ENCODE data around the gene JAG1. TPM values are rescaled to one million over a fixed set of nuclear protein-coding genes. Genes with fewer than 3 reads are reported as not detected.

Gene JAG1
- total and polyA plus RNA-seq, 2 donors from 2014 or later, result 18.0 to 132 TPM

DNA sequence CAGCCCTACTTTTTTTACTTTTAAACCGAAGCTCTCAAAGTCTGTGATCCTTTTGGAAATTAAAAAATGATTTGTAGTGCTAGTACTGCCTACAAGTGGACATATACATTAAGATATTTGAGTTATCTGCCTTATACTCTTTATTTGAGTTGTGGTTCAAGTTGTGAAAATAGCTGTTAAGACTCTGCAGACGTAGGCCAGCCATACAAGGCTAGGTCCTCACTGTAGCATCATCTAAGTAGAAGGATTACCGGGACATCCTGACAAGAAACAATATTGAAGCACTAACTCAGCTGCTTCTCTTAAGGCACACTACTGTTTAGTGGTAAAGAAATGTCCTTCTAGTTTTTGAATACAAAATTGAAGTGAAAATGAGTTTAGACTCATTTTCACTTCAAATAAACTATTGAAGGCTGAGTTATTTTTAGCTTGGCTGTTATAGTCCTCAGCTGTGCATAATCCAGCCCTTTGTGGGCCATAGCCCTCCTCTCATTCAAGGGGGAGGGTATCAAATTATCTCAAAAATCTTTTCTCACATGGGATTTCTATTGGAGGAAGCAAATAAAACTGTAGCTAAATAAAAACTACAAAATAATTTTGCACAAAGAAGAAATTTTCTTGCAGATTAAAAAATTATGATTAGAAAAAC lies 68.1 kb downstream of the JAG1 start:
- peaks cover 0 to 4% (median 0%) of the 10 kb centered on the region in 3 donors for H3K36me3 ChIP-seq (ENCODE audit: control insufficient read depth in 2 of 3, insufficient read depth in 3 of 3, low read length in 3 of 3)
- DNase-seq, result no peak
- H3K9me3 ChIP-seq (ENCODE audit: control insufficient read depth in 2 of 3, insufficient read depth in 1 of 3, low read length in 3 of 3), result no peaks in the 10 kb centered on the region
- peak overlapping the region in 1 of 2 donors; percentile 26 for H3K27ac ChIP-seq (ENCODE audit: low read depth in 2 of 2, low read length in 2 of 2)
- intact Hi-C loops (cut with DNase I), result no loop called here
- H3K4me3 ChIP-seq (ENCODE audit: low read length in 3 of 3), result no peak overlapping the region
- no peaks in the 10 kb centered on the region for H3K4me1 ChIP-seq (ENCODE audit: control insufficient read depth in 2 of 3, insufficient read depth in 2 of 3, low read depth in 1 of 3, low read length in 3 of 3)
- FAIRE-seq, result no peak
- TF ChIP-seq, protein P1, sequence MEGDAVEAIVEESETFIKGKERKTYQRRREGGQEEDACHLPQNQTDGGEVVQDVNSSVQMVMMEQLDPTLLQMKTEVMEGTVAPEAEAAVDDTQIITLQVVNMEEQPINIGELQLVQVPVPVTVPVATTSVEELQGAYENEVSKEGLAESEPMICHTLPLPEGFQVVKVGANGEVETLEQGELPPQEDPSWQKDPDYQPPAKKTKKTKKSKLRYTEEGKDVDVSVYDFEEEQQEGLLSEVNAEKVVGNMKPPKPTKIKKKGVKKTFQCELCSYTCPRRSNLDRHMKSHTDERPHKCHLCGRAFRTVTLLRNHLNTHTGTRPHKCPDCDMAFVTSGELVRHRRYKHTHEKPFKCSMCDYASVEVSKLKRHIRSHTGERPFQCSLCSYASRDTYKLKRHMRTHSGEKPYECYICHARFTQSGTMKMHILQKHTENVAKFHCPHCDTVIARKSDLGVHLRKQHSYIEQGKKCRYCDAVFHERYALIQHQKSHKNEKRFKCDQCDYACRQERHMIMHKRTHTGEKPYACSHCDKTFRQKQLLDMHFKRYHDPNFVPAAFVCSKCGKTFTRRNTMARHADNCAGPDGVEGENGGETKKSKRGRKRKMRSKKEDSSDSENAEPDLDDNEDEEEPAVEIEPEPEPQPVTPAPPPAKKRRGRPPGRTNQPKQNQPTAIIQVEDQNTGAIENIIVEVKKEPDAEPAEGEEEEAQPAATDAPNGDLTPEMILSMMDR (IDR thresholded peaks at IDR 0.05; ENCODE audit: borderline replicate concordance, extremely low read depth, insufficient read depth), result no peak
- no peaks in the 10 kb centered on the region for H3K27me3 ChIP-seq (ENCODE audit: control insufficient read depth, insufficient read depth, low read length)
- H3K9ac ChIP-seq (ENCODE audit: low read length in 3 of 3), result no peak overlapping the region

DNA sequence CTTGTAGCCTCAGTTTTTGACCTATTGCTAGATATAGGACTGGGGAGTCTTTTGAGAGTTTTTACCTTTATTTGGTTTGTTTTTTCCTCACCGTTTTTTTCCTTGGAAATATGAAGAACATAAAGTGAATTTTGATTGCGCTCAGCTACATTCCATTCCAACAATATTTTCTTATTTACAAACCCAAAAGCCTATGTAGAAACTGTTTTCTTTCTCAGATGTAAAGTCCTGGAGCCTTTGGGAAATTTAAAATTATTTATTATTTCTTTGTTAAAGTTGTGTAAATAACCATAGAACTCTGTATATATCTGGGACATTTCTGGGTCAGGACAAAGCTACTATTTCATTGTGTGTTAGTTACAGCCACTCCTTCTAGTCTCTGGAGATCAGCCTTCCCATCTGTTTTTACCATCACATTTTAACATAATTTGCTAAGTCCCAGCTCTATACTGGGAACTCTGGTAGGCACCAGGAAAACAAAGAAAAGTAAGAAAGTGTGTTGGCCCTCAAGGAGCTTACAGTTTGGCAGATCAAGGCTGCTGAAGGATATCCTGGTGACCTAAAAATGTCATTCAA lies 68.8 kb downstream of the JAG1 start:
- DNase-seq (no peak), FAIRE-seq (no peak)
- TF ChIP-seq, protein P1 (IDR thresholded peaks at IDR 0.05; ENCODE audit: borderline replicate concordance, extremely low read depth, insufficient read depth), result no peak
- Histone ChIP-seq H3K9me3 (ENCODE audit: control insufficient read depth in 2 of 3, insufficient read depth in 1 of 3, low read length in 3 of 3) (no peaks in the 10 kb centered on the region), H3K4me1 (ENCODE audit: control insufficient read depth in 2 of 3, insufficient read depth in 2 of 3, low read depth in 1 of 3, low read length in 3 of 3) (no peaks in the 10 kb centered on the region), H3K4me3 (ENCODE audit: low read length in 3 of 3) (no peak overlapping the region), H3K27me3 (ENCODE audit: control insufficient read depth, insufficient read depth, low read length) (no peaks in the 10 kb centered on the region), H3K27ac (ENCODE audit: low read depth in 2 of 2, low read length in 2 of 2) (peak overlapping the region in 1 of 2 donors; percentile 51), H3K36me3 (ENCODE audit: control insufficient read depth in 2 of 3, insufficient read depth in 3 of 3, low read length in 3 of 3) (peaks cover 0 to 4% (median 0%) of the 10 kb centered on the region in 3 donors), H3K9ac (ENCODE audit: low read length in 3 of 3) (no peak overlapping the region)
- intact Hi-C loops (cut with DNase I), result no loop called here

DNA sequence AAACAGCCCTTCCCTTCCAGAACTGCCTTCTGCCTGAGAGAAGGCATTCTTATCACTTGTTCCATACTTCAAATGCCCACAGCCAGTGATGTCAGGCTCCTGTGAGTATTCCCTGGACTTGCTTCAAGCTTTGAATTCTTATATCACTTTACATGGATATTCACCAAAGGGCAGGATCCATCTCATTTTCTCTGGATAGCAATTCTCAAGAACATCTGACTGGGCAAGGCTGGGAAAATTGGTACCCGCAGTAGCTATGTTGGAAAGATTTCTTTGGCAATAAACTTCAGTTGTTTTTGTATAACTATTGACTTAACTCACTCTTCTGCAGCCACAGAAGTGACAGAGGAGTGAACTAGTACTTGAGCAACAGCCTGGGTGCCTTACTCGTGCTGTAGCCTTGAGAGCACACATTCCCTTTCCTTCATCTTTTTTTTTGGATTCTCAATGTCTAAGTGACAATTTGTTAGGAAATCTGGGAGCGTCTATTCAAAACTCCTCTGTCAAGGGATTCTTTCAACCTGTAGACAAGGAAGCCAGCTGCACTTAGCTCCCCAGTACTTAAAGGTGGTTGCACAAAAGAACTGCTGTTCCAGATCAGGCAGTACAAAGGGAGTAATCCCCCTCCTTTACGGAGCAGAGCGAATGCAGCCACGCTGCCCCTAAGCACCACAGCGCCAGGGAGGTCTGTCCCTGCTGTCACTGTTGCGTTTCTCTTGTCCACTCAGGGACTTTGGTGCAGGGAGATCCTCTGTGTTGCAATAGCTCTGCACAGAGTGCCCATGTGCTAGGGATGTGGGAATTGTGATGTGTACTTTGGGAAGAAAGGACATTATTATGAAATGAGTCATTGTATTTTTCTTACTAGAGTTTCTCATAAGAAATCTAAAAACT lies 69.6 kb downstream of the JAG1 start:
- intact Hi-C loops (cut with DNase I), result no loop called here
- FAIRE-seq (no peak), DNase-seq (peak in 1 of 5 donors; percentile 88)
- H3K9ac ChIP-seq (ENCODE audit: low read length in 3 of 3), result no peak overlapping the region
- H3K4me1 ChIP-seq (ENCODE audit: control insufficient read depth in 2 of 3, insufficient read depth in 2 of 3, low read depth in 1 of 3, low read length in 3 of 3), result no peaks in the 10 kb centered on the region
- peak overlapping the region in 1 of 2 donors; percentile 71 for H3K27ac ChIP-seq (ENCODE audit: low read depth in 2 of 2, low read length in 2 of 2)
- TF ChIP-seq, protein P1 (IDR thresholded peaks at IDR 0.05; ENCODE audit: borderline replicate concordance, extremely low read depth, insufficient read depth), result no peak
- H3K4me3 ChIP-seq (ENCODE audit: low read length in 3 of 3), result no peak overlapping the region
- H3K9me3 ChIP-seq (ENCODE audit: control insufficient read depth in 2 of 3, insufficient read depth in 1 of 3, low read length in 3 of 3), result no peaks in the 10 kb centered on the region
- peaks cover 0 to 4% (median 0%) of the 10 kb centered on the region in 3 donors for H3K36me3 ChIP-seq (ENCODE audit: control insufficient read depth in 2 of 3, insufficient read depth in 3 of 3, low read length in 3 of 3)
- no peaks in the 10 kb centered on the region for H3K27me3 ChIP-seq (ENCODE audit: control insufficient read depth, insufficient read depth, low read length)
